Measurements from ENCODE around the gene HELQ.

- TF ChIP-seq CTCF (IDR thresholded peaks at IDR 0.05; ENCODE audit: poor library complexity, severe bottlenecking) (no peak), EZH2 (IDR thresholded peaks at IDR 0.05; ENCODE audit: borderline replicate concordance, insufficient read depth, low read length, poor library complexity, severe bottlenecking) (no peak)
These were observed 64.7 kb downstream of the HELQ start for GRCh38 chr4:83390944-83391343.
